GM12892 (cell line): ENCODE measurements around the gene FSTL1.

Experiments used
- POLR2A ChIP-seq: IDR thresholded peaks from 2 replicates; pipeline ENCODE4 v1.6.1; 2011; ENCODE audit warnings: low read depth, low read length, control low read depth
- POLR2AphosphoS5 ChIP-seq: IDR thresholded peaks from 2 replicates; pipeline ENCODE4 v1.6.1; 2011; ENCODE audit warnings: low read depth, low read length, control low read depth
- TAF1 ChIP-seq: IDR thresholded peaks from 2 replicates; pipeline ENCODE4 v1.6.1; 2011; ENCODE audit warnings: low read depth, mild to moderate bottlenecking, control low read depth, low read length, borderline replicate concordance

- no peak for TF ChIP-seq TAF1
- no peak for TF ChIP-seq POLR2A
- no peak for TF ChIP-seq POLR2AphosphoS5
Observed at GRCh38 chr3:120477781-120478180, 27.0 kb upstream of the FSTL1 start.
